ENCODE measurements around the gene PLBD2.

The PLBD2 gene

GRCh38 chr12:113370923-113371682 lies 12.7 kb downstream of the PLBD2 start:
- DNase-seq (ENCODE audit: low read depth) = no peak

GRCh38 chr12:113371808-113372207 lies 13.4 kb downstream of the PLBD2 start:
- DNase-seq (ENCODE audit: low read depth) = no peak

- DNase-seq (ENCODE audit: low read depth) = no peak
Observed at GRCh38 chr12:113372371-113372770, 14.0 kb downstream of the PLBD2 start.

GRCh38 chr12:113373440-113373839 lies 15.1 kb downstream of the PLBD2 start:
- DNase-seq (ENCODE audit: low read depth) = no peak

- DNase-seq (ENCODE audit: low read depth) = no peak
Observed at GRCh38 chr12:113373969-113374368, 15.6 kb downstream of the PLBD2 start.

- no peak for DNase-seq (ENCODE audit: low read depth)
Observed at GRCh38 chr12:113374823-113375428, 16.5 kb downstream of the PLBD2 start.

- DNase-seq (ENCODE audit: low read depth) = no peak
Observed at GRCh38 chr12:113378291-113378690, 19.9 kb downstream of the PLBD2 start.

GRCh38 chr12:113381220-113381619 lies 22.8 kb downstream of the PLBD2 start:
- DNase-seq (ENCODE audit: low read depth) = no peak

GRCh38 chr12:113382206-113382605 lies 23.8 kb downstream of the PLBD2 start:
- no peak for DNase-seq (ENCODE audit: low read depth)

GRCh38 chr12:113384778-113385177 lies 26.4 kb downstream of the PLBD2 start:
- DNase-seq (ENCODE audit: low read depth) = no peak

GRCh38 chr12:113385282-113385882 lies 27.0 kb downstream of the PLBD2 start:
- no peak for DNase-seq (ENCODE audit: low read depth)

- DNase-seq (ENCODE audit: low read depth) = no peak
Observed at GRCh38 chr12:113386866-113387566, 28.6 kb downstream of the PLBD2 start.

- DNase-seq (ENCODE audit: low read depth) = no peak
Observed at GRCh38 chr12:113387631-113388030, 29.2 kb downstream of the PLBD2 start.

GRCh38 chr12:113388351-113388750 lies 30.0 kb downstream of the PLBD2 start:
- DNase-seq (ENCODE audit: low read depth) = no peak

GRCh38 chr12:113390064-113391043 lies 32.0 kb downstream of the PLBD2 start:
- no peak for DNase-seq (ENCODE audit: low read depth)

GRCh38 chr12:113391145-113391544 lies 32.8 kb downstream of the PLBD2 start:
- no peak for DNase-seq (ENCODE audit: low read depth)

- no peak for DNase-seq (ENCODE audit: low read depth)
Observed at GRCh38 chr12:113391650-113392337, 33.4 kb downstream of the PLBD2 start.

GRCh38 chr12:113392520-113392919 lies 34.1 kb downstream of the PLBD2 start:
- no peak for DNase-seq (ENCODE audit: low read depth)

- DNase-seq (ENCODE audit: low read depth) = no peak
Observed at GRCh38 chr12:113392988-113393579, 34.7 kb downstream of the PLBD2 start.

- DNase-seq (ENCODE audit: low read depth) = no peak
Observed at GRCh38 chr12:113393749-113394148, 35.4 kb downstream of the PLBD2 start.

GRCh38 chr12:113395119-113395518 lies 36.7 kb downstream of the PLBD2 start:
- DNase-seq (ENCODE audit: low read depth) = no peak
